A549 (cell line): ENCODE data around the gene ZSCAN9.

ENCODE experiments used
- EP300 ChIP-seq, 2 experiments: fragments of >200 bp; sonication (Bioruptor Twin); formaldehyde crosslinking; IDR thresholded peaks; 2 replicates in 1 of 2; 3 replicates in 1 of 2; pipeline ENCODE4 v1.6.1; 2016 to 2017
- ESRRA ChIP-seq: fragments of 150-350 bp; IDR thresholded peaks from 2 replicates; pipeline ENCODE4 v1.6.1; 2014; ENCODE audit warnings: mild to moderate bottlenecking, low read length, borderline replicate concordance
- JUN ChIP-seq, 2 experiments: fragments of >200 bp; sonication (Bioruptor Twin); formaldehyde crosslinking; IDR thresholded peaks; 2 replicates in 1 of 2; 3 replicates in 1 of 2; pipeline ENCODE4 v1.6.1; 2016 to 2017
- NR3C1 ChIP-seq: fragments of >200 bp; sonication (Bioruptor Twin); formaldehyde crosslinking; IDR thresholded peaks from 3 replicates; pipeline ENCODE4 v1.6.1; 2017
- POLR2A ChIP-seq: IDR thresholded peaks from 2 replicates; pipeline ENCODE4 v1.6.1; 2012; ENCODE audit warnings: mild to moderate bottlenecking, low read length
- SMC3 ChIP-seq: fragments of >200 bp; sonication (Bioruptor Twin); formaldehyde crosslinking; IDR thresholded peaks from 3 replicates; pipeline ENCODE4 v1.6.1; 2018; ENCODE audit warnings: inconsistent platforms
- ZFP36 ChIP-seq: fragments of 450-650 bp; IDR thresholded peaks from 2 replicates; pipeline ENCODE4 v1.6.1; 2014; ENCODE audit warnings: borderline replicate concordance; ENCODE audit not compliant: partially characterized antibody
- ZSCAN20 ChIP-seq: fragments of 250-450 bp; sonication (Bioruptor Pico); IDR thresholded peaks from 2 replicates; pipeline ENCODE4 v1.8.0; 2022; ENCODE audit warnings: mild to moderate bottlenecking, moderate library complexity
- TF ChIP-seq, protein P1 (sequence below): IDR thresholded peaks from 2 replicates; pipeline ENCODE4 v1.6.1; 2012
- TF ChIP-seq, protein P2 (sequence below): fragments of 450-650 bp; IDR thresholded peaks from 2 replicates; pipeline ENCODE4 v1.6.1; 2014; ENCODE audit warnings: antibody characterized with exemption
- TF ChIP-seq, protein P3 (sequence below): fragments of >200 bp; sonication (Bioruptor Twin); formaldehyde crosslinking; IDR thresholded peaks from 3 replicates; pipeline ENCODE4 v1.5.1; 2016

DNA sequence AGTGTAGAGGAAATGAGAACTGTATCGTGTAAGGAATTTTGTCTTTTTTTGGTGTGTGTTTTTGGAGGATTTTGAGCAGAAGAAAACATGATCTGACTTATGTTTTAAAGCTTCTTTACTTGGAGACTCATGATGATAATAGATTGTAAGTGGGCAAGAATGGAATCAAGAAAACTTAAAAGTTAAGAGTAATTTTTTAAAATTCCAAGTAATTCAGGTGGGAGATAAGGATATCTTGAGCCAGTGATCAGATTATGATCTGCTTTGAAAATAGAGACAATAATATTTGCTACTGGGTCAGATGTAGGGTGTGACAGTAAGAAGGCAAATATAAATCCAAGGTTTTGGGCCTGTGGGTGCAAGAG is 42.6 kb downstream of the ZSCAN9 start:
- TF ChIP-seq, protein P1, sequence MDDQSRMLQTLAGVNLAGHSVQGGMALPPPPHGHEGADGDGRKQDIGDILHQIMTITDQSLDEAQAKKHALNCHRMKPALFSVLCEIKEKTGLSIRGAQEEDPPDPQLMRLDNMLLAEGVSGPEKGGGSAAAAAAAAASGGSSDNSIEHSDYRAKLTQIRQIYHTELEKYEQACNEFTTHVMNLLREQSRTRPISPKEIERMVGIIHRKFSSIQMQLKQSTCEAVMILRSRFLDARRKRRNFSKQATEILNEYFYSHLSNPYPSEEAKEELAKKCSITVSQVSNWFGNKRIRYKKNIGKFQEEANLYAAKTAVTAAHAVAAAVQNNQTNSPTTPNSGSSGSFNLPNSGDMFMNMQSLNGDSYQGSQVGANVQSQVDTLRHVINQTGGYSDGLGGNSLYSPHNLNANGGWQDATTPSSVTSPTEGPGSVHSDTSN, result no peak
- TF ChIP-seq, protein P2, sequence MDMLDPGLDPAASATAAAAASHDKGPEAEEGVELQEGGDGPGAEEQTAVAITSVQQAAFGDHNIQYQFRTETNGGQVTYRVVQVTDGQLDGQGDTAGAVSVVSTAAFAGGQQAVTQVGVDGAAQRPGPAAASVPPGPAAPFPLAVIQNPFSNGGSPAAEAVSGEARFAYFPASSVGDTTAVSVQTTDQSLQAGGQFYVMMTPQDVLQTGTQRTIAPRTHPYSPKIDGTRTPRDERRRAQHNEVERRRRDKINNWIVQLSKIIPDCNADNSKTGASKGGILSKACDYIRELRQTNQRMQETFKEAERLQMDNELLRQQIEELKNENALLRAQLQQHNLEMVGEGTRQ, result no peak
- no peak for TF ChIP-seq ESRRA
- no peak for TF ChIP-seq EP300 (IDR thresholded peaks at IDR 0.05)
- TF ChIP-seq, protein P3, sequence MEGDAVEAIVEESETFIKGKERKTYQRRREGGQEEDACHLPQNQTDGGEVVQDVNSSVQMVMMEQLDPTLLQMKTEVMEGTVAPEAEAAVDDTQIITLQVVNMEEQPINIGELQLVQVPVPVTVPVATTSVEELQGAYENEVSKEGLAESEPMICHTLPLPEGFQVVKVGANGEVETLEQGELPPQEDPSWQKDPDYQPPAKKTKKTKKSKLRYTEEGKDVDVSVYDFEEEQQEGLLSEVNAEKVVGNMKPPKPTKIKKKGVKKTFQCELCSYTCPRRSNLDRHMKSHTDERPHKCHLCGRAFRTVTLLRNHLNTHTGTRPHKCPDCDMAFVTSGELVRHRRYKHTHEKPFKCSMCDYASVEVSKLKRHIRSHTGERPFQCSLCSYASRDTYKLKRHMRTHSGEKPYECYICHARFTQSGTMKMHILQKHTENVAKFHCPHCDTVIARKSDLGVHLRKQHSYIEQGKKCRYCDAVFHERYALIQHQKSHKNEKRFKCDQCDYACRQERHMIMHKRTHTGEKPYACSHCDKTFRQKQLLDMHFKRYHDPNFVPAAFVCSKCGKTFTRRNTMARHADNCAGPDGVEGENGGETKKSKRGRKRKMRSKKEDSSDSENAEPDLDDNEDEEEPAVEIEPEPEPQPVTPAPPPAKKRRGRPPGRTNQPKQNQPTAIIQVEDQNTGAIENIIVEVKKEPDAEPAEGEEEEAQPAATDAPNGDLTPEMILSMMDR, result no peak
- TF ChIP-seq ZFP36, result no peak
- no peak for TF ChIP-seq ZSCAN20 (CRISPR knock-in tag)
- no peak for TF ChIP-seq POLR2A
- no peak for TF ChIP-seq NR3C1
- no peak for TF ChIP-seq JUN (IDR thresholded peaks at IDR 0.05)
- no peak for TF ChIP-seq SMC3
